ENCODE results near the gene C16orf74. TPM values are rescaled to one million over a fixed set of nuclear protein-coding genes. Genes with fewer than 3 reads are reported as not detected.

Gene C16orf74
- total and polyA plus RNA-seq, 2 of the 13 experiments (the other 11 are each of a cell fraction or from before 2014, with no cell fraction given), result 0.13 to 0.29 TPM

GRCh38 chr16:85688586-85689284 lies 62.2 kb downstream of the C16orf74 start, which contains the start of gene GINS2 (continued):
- 0 out of 2 replicates have a peak, but pooled peaks have one; percentile 27 for TF ChIP-seq ZNF780A (CRISPR knock-in tag; IDR thresholded peaks at IDR 0.05)
- TF ChIP-seq ZNF160 (CRISPR knock-in tag; IDR thresholded peaks at IDR 0.05), result peak; percentile 31; the same call in 1 of the 2 replicates
- TF ChIP-seq FOXJ3 (CRISPR knock-in tag; IDR thresholded peaks at IDR 0.05; ENCODE audit: borderline replicate concordance), result peak; percentile 44; the same call in 1 of the 2 replicates
- TF ChIP-seq TIGD3 (CRISPR knock-in tag; IDR thresholded peaks at IDR 0.05; ENCODE audit: borderline replicate concordance), result peak; percentile 87
- no peak for TF ChIP-seq KDM3A (CRISPR knock-in tag; IDR thresholded peaks at IDR 0.05; ENCODE audit: low read depth)
- TF ChIP-seq NFATC3 (CRISPR knock-in tag; IDR thresholded peaks at IDR 0.05), result peak; percentile 50; the same call in 1 of the 2 replicates
- TF ChIP-seq MEIS1 (CRISPR knock-in tag; IDR thresholded peaks at IDR 0.05; ENCODE audit: borderline replicate concordance), result 0 out of 2 replicates have a peak, but pooled peaks have one; percentile 41
- TF ChIP-seq ZNF652 (CRISPR knock-in tag; IDR thresholded peaks at IDR 0.05; ENCODE audit: borderline replicate concordance, low read depth), result no peak
- TF ChIP-seq EP300 (IDR thresholded peaks at IDR 0.05; ENCODE audit: low read depth in 2 of 2, low read length in 2 of 2), result no peak
- TF ChIP-seq EP300 (CRISPR knock-in tag; IDR thresholded peaks at IDR 0.05; ENCODE audit: borderline replicate concordance), result no peak
- no peak for TF ChIP-seq HOMEZ (CRISPR knock-in tag; IDR thresholded peaks at IDR 0.05; ENCODE audit: low read depth)
- no peak for TF ChIP-seq ZNF414 (CRISPR knock-in tag; IDR thresholded peaks at IDR 0.05)
- no peak for TF ChIP-seq MATR3 (CRISPR knock-in tag; IDR thresholded peaks at IDR 0.05)
- no peak; the same call in 1 of the 2 replicates for TF ChIP-seq ZBTB33 (CRISPR knock-in tag; IDR thresholded peaks at IDR 0.05)
- TF ChIP-seq MBNL3 (CRISPR knock-in tag; conservative IDR thresholded peaks at IDR 0.05), result no peak
- TF ChIP-seq PLSCR1 (CRISPR knock-in tag; IDR thresholded peaks at IDR 0.05; ENCODE audit: borderline replicate concordance), result no peak
- peak; percentile 82 for TF ChIP-seq ZNF230 (CRISPR knock-in tag; IDR thresholded peaks at IDR 0.05)
- TF ChIP-seq ZNF143 (CRISPR knock-in tag; IDR thresholded peaks at IDR 0.05), result peak; percentile 53; the same call in 1 of the 2 replicates
- no peak for TF ChIP-seq ZNF550 (CRISPR knock-in tag; IDR thresholded peaks at IDR 0.05; ENCODE audit: borderline replicate concordance)
- TF ChIP-seq ELK4 (CRISPR knock-in tag; IDR thresholded peaks at IDR 0.05; ENCODE audit: borderline replicate concordance), result 0 out of 2 replicates have a peak, but pooled peaks have one; percentile 90
- TF ChIP-seq ZMAT3 (CRISPR knock-in tag; conservative IDR thresholded peaks at IDR 0.05), result peak; percentile 93
- TF ChIP-seq ZNF331 (CRISPR knock-in tag; IDR thresholded peaks at IDR 0.05), result peak; percentile 62; the same call in 1 of the 2 replicates
